RCC 7860 (cell line): ENCODE measurements around the gene DPP6.

ENCODE experiments used
- DNase-seq: peaks from one replicate; pipeline ENCODE4 v3.0.0-alpha.2; 2015; ENCODE audit warnings: low spot score
- FAIRE-seq: peaks from 2 replicates; lab custom pipeline; 2012; peaks lifted over from hg19 to GRCh38; lab: Jason Lieb, UNC

DPP6 gene

GRCh38 chr7:154884348-154884920, 832.2 kb downstream of the DPP6 start:
- FAIRE-seq = no peak
- DNase-seq = no peak

- FAIRE-seq (no peak), DNase-seq (no peak)
These were observed 834.4 kb downstream of the DPP6 start for GRCh38 chr7:154886591-154886990.

GRCh38 chr7:154888690-154889089, 836.5 kb downstream of the DPP6 start:
- FAIRE-seq (no peak), DNase-seq (no peak)

- DNase-seq = no peak
These were observed 840.3 kb downstream of the DPP6 start for GRCh38 chr7:154892459-154892858.

GRCh38 chr7:154896076-154896475, 843.9 kb downstream of the DPP6 start:
- DNase-seq (no peak), FAIRE-seq (no peak)

More at GRCh38 chr7:154892459-154892858, 840.3 kb downstream of the DPP6 start:
- FAIRE-seq = no peak

GRCh38 chr7:154898973-154899855, 847.0 kb downstream of the DPP6 start:
- no peak for FAIRE-seq
- no peak for DNase-seq

GRCh38 chr7:154899862-154900261, 847.7 kb downstream of the DPP6 start:
- no peak for DNase-seq
- FAIRE-seq = no peak

GRCh38 chr7:154902600-154903082, 850.4 kb downstream of the DPP6 start:
- FAIRE-seq = no peak

GRCh38 chr7:154903083-154903731, 851.0 kb downstream of the DPP6 start:
- DNase-seq (no peak), FAIRE-seq (no peak)

More at GRCh38 chr7:154902600-154903082, 850.4 kb downstream of the DPP6 start:
- DNase-seq = no peak

GRCh38 chr7:154905146-154905545, 852.9 kb downstream of the DPP6 start:
- DNase-seq (no peak), FAIRE-seq (no peak)

GRCh38 chr7:154905615-154906014, 853.4 kb downstream of the DPP6 start:
- no peak for FAIRE-seq
- DNase-seq = no peak

GRCh38 chr7:154906201-154906600, 854.0 kb downstream of the DPP6 start:
- FAIRE-seq = no peak

GRCh38 chr7:154906736-154907355, 854.6 kb downstream of the DPP6 start:
- FAIRE-seq = no peak
- DNase-seq = no peak

More at GRCh38 chr7:154906201-154906600, 854.0 kb downstream of the DPP6 start:
- no peak for DNase-seq

GRCh38 chr7:154907651-154908620, 855.7 kb downstream of the DPP6 start:
- no peak for FAIRE-seq

GRCh38 chr7:154909241-154910105, 857.3 kb downstream of the DPP6 start:
- DNase-seq (no peak), FAIRE-seq (no peak)

More at GRCh38 chr7:154907651-154908620, 855.7 kb downstream of the DPP6 start:
- no peak for DNase-seq

- no peak for FAIRE-seq
These were observed 857.9 kb downstream of the DPP6 start for GRCh38 chr7:154910125-154910524.

GRCh38 chr7:154910977-154911376, 858.8 kb downstream of the DPP6 start:
- FAIRE-seq (no peak), DNase-seq (no peak)

More at GRCh38 chr7:154910125-154910524, 857.9 kb downstream of the DPP6 start:
- DNase-seq = no peak

GRCh38 chr7:154911411-154911810, 859.2 kb downstream of the DPP6 start:
- no peak for FAIRE-seq
- no peak for DNase-seq
